Measurements from ENCODE around the gene STX1A. TPM values are rescaled to one million over a fixed set of nuclear protein-coding genes. Genes with fewer than 3 reads are reported as not detected.

STX1A gene
- total and polyA plus RNA-seq, 2 of the 8 experiments (the other 6 are each of a cell fraction or from before 2014, with no cell fraction given), result 13.5 to 17.5 TPM

DNA sequence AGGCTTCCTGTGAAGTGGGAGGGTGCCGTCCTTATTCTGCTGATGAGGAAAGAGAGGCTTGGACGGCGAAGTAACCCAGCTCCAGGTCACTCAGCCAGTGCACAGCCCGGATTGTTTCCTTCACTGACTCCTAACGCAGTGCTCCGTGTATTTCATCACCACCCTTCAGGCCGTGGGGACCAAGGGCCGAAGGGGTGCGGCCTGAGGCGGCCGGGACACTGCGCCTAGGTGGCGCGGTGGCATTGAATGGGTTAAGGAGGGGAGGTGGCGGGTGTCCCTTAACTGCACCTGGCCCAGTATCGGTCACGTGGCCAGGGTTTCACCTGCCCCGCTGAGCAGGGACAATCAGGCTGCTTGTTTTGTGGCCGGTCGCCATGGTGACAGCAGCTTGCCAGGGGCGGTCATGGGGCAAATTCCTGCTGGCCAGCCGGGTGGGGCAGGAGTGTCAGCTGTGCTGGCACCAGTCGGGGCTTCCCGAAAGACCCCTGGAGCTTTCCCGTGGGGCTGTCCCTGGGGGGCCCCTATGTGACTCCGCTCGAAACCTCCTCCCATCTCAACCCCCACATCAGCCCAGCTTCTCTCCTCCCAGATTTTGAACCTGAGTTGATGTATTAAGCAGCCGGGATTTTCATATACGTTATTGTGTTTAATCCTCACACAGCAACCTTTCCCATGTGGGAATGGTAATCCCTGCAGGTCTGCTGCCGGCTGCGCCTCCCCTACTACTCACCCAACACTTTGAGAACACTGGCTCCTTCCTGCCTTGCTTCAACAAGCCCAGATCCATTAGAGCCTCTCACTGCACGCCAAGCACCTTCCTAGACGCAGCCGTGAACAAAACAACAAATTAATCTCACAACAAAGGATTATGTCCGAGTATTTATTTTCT lies 23.5 kb upstream of the STX1A start:
- Histone ChIP-seq H4K5ac (ENCODE audit: insufficient read length, low read depth, low read length) (peak overlapping the region; percentile 79), H2BK20ac (ENCODE audit: low read length) (peak overlapping the region; percentile 83), H3K27me3 (replicated peaks in 1 of 4; ENCODE audit: control insufficient read depth in 3 of 4, extremely low read depth in 1 of 4, insufficient read depth in 3 of 4, low read length in 3 of 4) (peaks cover 0 to 2% (median 0%) of the 10 kb centered on the region in 4 experiments; a peak in 2 of 7 replicates), H3K23ac (ENCODE audit: insufficient read length) (no peak overlapping the region), H3K27ac (ENCODE audit: low read depth, low read length) (peak overlapping the region; percentile 97), H3K4ac (replicated peaks; ENCODE audit: insufficient read length, low read depth, low read length) (peak overlapping the region; percentile 76), H3K79me1 (ENCODE audit: low read depth, low read length) (0 out of 2 replicates have a peak, but pooled peaks cover 2% of the 10 kb centered on the region), H2AK5ac (ENCODE audit: low read depth, low read length) (peak overlapping the region; percentile 100), H3K9me3 (ENCODE audit: insufficient read depth in 2 of 2, low read depth in 1 of 2, low read length in 1 of 2) (no peaks in the 10 kb centered on the region), H4K20me1 (replicated peaks in 1 of 2; ENCODE audit: control insufficient read depth in 1 of 2, insufficient read depth in 2 of 2, low read length in 2 of 2) (peaks cover 0 to under 1% of the 10 kb centered on the region in 2 experiments), H4K8ac (ENCODE audit: extremely low read depth, insufficient read depth, low read length) (peak overlapping the region; percentile 99; the same call in 1 of the 2 replicates), H3K79me2 (ENCODE audit: control insufficient read depth in 1 of 2, insufficient read depth in 2 of 2, low read length in 2 of 2) (no peaks in the 10 kb centered on the region), H3K4me3 (ENCODE audit: extremely low read depth in 1 of 4, insufficient read depth in 2 of 4, low read depth in 3 of 4, low read length in 4 of 4) (peak overlapping the region in 3 of 4 experiments; percentile 19 to 52 (median 42); a peak in 5 of 8 replicates), H3K9ac (replicated peaks in 1 of 4; ENCODE audit: extremely low read depth in 1 of 4, low read depth in 3 of 4, low read length in 3 of 4) (peak overlapping the region; percentile 40 to 94 (median 90)), H3K4me1 (replicated peaks in 1 of 4; ENCODE audit: control insufficient read depth in 3 of 4, insufficient read depth in 4 of 4, low read length in 3 of 4) (peaks cover 3 to 31% (median 24%) of the 10 kb centered on the region in 4 experiments), H3K23me2 (ENCODE audit: low read depth, low read length) (peaks cover 18% of the 10 kb centered on the region), H3K56ac (replicated peaks; ENCODE audit: insufficient read length, low read depth, low read length) (peak overlapping the region; percentile 36), H3K18ac (ENCODE audit: extremely low read depth, low read length) (peak overlapping the region; percentile 99), H3K36me3 (ENCODE audit: control insufficient read depth in 2 of 4, insufficient read depth in 4 of 4, low read length in 3 of 4) (no peaks in the 10 kb centered on the region), H3K4me2 (ENCODE audit: insufficient read depth in 1 of 2, low read depth in 2 of 2, low read length in 2 of 2) (peak overlapping the region; percentile 66 to 83), H4K91ac (replicated peaks; ENCODE audit: insufficient read length, low read length) (peak overlapping the region; percentile 93), H3K14ac (ENCODE audit: insufficient read length) (no peak overlapping the region), H2BK15ac (ENCODE audit: low read length) (no peak overlapping the region; the same call in 1 of the 2 replicates), H2BK120ac (replicated peaks; ENCODE audit: low read depth, low read length) (peak overlapping the region; percentile 75), H2AFZ (ENCODE audit: low read length) (no peak overlapping the region), H2BK12ac (ENCODE audit: low read depth, low read length) (peak overlapping the region; percentile 100), H2BK5ac (ENCODE audit: low read depth, low read length) (peak overlapping the region; percentile 98)
- DNase-seq (ENCODE audit: low read depth in 1 of 2, low spot score in 2 of 2) (peak; percentile 92 to 98), FAIRE-seq (no peak)
- CTCF ChIA-PET (ENCODE audit: partially characterized antibody), result interaction anchor here (0.5 to 1.0 kb wide), 3 partner anchors 17 to 112 kb away, joined by 3 to 4 read pairs (median 3); no protein-coding TSS in a partner anchor
- POLR2A ChIA-PET (ENCODE audit: partially characterized antibody), result interaction anchor here (0.7 to 9.6 kb wide), 21 partner anchors 10 to 221 kb away, joined by 3 to 82 read pairs (median 4); partner anchors contain the start of genes BAZ1B, CLDN3, CLDN4 and METTL27
- WGBS, 2 experiments (ENCODE audit: extremely low coverage in 1 of 2, insufficient coverage in 1 of 2, insufficient read length in 1 of 2, insufficient replicate concordance in 2 of 2, low coverage in 1 of 2, low lambda C conversion rate in 2 of 2, missing lambda C conversion rate in 1 of 2), result 12% methylated on average over 35 of the region's 35 CpGs; no CpG with 5 or more reads in 1 of the 2 experiments
- TF ChIP-seq RXRA (IDR thresholded peaks at IDR 0.05; ENCODE audit: insufficient read depth, low read depth, low read length) (peak; percentile 87; the same call in 1 of the 2 replicates), KDM4A (IDR thresholded peaks at IDR 0.05; ENCODE audit: low read depth, low read length, severe bottlenecking) (no peak), RAD21 (IDR thresholded peaks at IDR 0.05 in 1 of 2, conservative IDR thresholded peaks at IDR 0.05 in 1 of 2; ENCODE audit: low read depth in 2 of 2, low read length in 2 of 2) (no peak; a peak in 1 of 4 replicates), BCL11A (IDR thresholded peaks at IDR 0.05; ENCODE audit: low read depth in 2 of 2, low read length in 2 of 2) (peak; percentile 31 to 36)
- TF ChIP-seq, protein P1, sequence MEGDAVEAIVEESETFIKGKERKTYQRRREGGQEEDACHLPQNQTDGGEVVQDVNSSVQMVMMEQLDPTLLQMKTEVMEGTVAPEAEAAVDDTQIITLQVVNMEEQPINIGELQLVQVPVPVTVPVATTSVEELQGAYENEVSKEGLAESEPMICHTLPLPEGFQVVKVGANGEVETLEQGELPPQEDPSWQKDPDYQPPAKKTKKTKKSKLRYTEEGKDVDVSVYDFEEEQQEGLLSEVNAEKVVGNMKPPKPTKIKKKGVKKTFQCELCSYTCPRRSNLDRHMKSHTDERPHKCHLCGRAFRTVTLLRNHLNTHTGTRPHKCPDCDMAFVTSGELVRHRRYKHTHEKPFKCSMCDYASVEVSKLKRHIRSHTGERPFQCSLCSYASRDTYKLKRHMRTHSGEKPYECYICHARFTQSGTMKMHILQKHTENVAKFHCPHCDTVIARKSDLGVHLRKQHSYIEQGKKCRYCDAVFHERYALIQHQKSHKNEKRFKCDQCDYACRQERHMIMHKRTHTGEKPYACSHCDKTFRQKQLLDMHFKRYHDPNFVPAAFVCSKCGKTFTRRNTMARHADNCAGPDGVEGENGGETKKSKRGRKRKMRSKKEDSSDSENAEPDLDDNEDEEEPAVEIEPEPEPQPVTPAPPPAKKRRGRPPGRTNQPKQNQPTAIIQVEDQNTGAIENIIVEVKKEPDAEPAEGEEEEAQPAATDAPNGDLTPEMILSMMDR (IDR thresholded peaks at IDR 0.05; ENCODE audit: control extremely low read depth in 1 of 3, insufficient read depth in 1 of 3, low read depth in 1 of 3, low read length in 3 of 3), result peak in 1 of 3 experiments; percentile 19; a peak in 1 of 4 replicates

All from H1 (cell line).